Esophagus muscularis mucosa (tissue), 4 donors: ENCODE results near the gene KYNU. TPM values are rescaled to one million over a fixed set of nuclear protein-coding genes. Genes with fewer than 3 reads are reported as not detected.

Experiments
- DNase-seq: peaks from one replicate; pipeline ENCODE4 v3.0.0-alpha.2; 2017; ENCODE audit errors: extremely low spot score
- H3K27ac ChIP-seq, 4 donors: fragments of 200-600 bp; sonication (generic); replicated peaks in 1 of 4; 1 replicate in 3 of 4; 2 replicates in 1 of 4; pipeline ENCODE4 v1.5.1; 2016 to 2019; ENCODE audit warnings: mild to moderate bottlenecking in 1 of 4
- H3K27me3 ChIP-seq, 4 donors: fragments of 200-600 bp; sonication (generic); one replicate each; pipeline versions ENCODE4 v1.5.1 to v1.6.0; 2016 to 2019
- H3K36me3 ChIP-seq, 4 donors: fragments of 200-600 bp; sonication (generic); one replicate each; pipeline ENCODE4 v1.5.1; 2016 to 2019
- H3K4me1 ChIP-seq, 4 donors: fragments of 200-600 bp; sonication (generic); one replicate each; pipeline ENCODE4 v1.5.1; 2016 to 2019
- H3K4me3 ChIP-seq, 4 donors: fragments of 200-600 bp; sonication (generic); 1 replicate in 2 of 4; 2 replicates in 2 of 4; pipeline ENCODE4 v1.5.1; 2016 to 2019; ENCODE audit warnings: mild to moderate bottlenecking in 4 of 4, moderate library complexity in 1 of 4
- H3K9me3 ChIP-seq, 4 donors: fragments of 200-600 bp; sonication (generic); 1 replicate in 3 of 4; 2 replicates in 1 of 4; pipeline ENCODE4 v1.5.1; 2016 to 2019
- CTCF ChIP-seq, 3 experiments: fragments of 200-600 bp in 2 of 3; fragments of 450-650 bp in 1 of 3; sonication (generic) in 2 of 3; IDR thresholded peaks; one replicate each; pipeline ENCODE4 v1.5.1; 2017 to 2019; ENCODE audit warnings: antibody characterized with exemption in 3 of 3, mild to moderate bottlenecking in 2 of 3, moderate library complexity in 1 of 3
- EP300 ChIP-seq: sonication (generic); formaldehyde crosslinking; IDR thresholded peaks from one replicate; pipeline ENCODE4 v1.6.1; 2017; ENCODE audit warnings: antibody characterized with exemption
- POLR2A ChIP-seq: fragments of 450-650 bp; IDR thresholded peaks from one replicate; pipeline ENCODE4 v1.6.1; 2017; ENCODE audit warnings: antibody characterized with exemption, moderate library complexity, mild to moderate bottlenecking, low read depth
- POLR2AphosphoS5 ChIP-seq, 2 donors: sonication (generic); formaldehyde crosslinking; IDR thresholded peaks; one replicate each; pipeline ENCODE4 v1.6.1; 2017; ENCODE audit warnings: antibody characterized with exemption in 2 of 2
- WGBS: methylation state at CpG from one replicate; pipeline ENCODE4 v1.1.5; 2018; 5-methylcytosine and 5-hydroxymethylcytosine counted together
- intact Hi-C: fragments of 100-400 bp; cut with DNase I; formaldehyde crosslinking; loops from one replicate; pipeline ENCODE4 v1.15.1; 2023
- total RNA-seq, 4 donors: library from RNA; depleted of rRNA; stranded (reverse); fragments of >200 nt; gene quantifications; one replicate each; pipeline versions ENCODE4 v1.1.0 to v1.2.1, GENCODE V29; 2016

Gene KYNU
- total RNA-seq, 4 donors from 2014 or later: 1.2 to 9.4 (median 3.9) TPM

GRCh38 chr2:143078104-143078503 is 200.6 kb downstream of the KYNU start:
- intact Hi-C loops: no loop called here
- no peaks in the 10 kb centered on the region for H3K36me3 ChIP-seq
- no peaks in the 10 kb centered on the region for H3K4me1 ChIP-seq
- H3K9me3 ChIP-seq: peaks cover 0 to 3% (median 0%) of the 10 kb centered on the region in 4 donors
- H3K27ac ChIP-seq: no peak overlapping the region
- no peak overlapping the region for H3K4me3 ChIP-seq
- TF ChIP-seq POLR2AphosphoS5 (IDR thresholded peaks at IDR 0.05): no peak
- TF ChIP-seq CTCF (IDR thresholded peaks at IDR 0.05): no peak
- no peak for TF ChIP-seq EP300
- no peak for TF ChIP-seq POLR2A
- H3K27me3 ChIP-seq: no peaks in the 10 kb centered on the region
- no peak for DNase-seq

GRCh38 chr2:143081616-143082015 is 204.2 kb downstream of the KYNU start:
- no peak overlapping the region for H3K27ac ChIP-seq
- H3K36me3 ChIP-seq: no peaks in the 10 kb centered on the region
- H3K4me1 ChIP-seq: no peaks in the 10 kb centered on the region
- WGBS: 85% methylated on average over 1 of the region's 1 CpG
- H3K27me3 ChIP-seq: no peaks in the 10 kb centered on the region
- no peak for DNase-seq
- no peaks in the 10 kb centered on the region for H3K9me3 ChIP-seq
- H3K4me3 ChIP-seq: no peak overlapping the region
- TF ChIP-seq POLR2A: no peak
- no peak for TF ChIP-seq CTCF (IDR thresholded peaks at IDR 0.05)
- TF ChIP-seq EP300: no peak
- TF ChIP-seq POLR2AphosphoS5 (IDR thresholded peaks at IDR 0.05): no peak
- intact Hi-C loops: no loop called here

GRCh38 chr2:143083636-143084035 is 206.2 kb downstream of the KYNU start:
- no peak overlapping the region for H3K4me3 ChIP-seq
- TF ChIP-seq EP300 (no peak), CTCF (IDR thresholded peaks at IDR 0.05) (no peak), POLR2AphosphoS5 (IDR thresholded peaks at IDR 0.05) (no peak), POLR2A (no peak)
- no peaks in the 10 kb centered on the region for H3K9me3 ChIP-seq
- H3K36me3 ChIP-seq: no peaks in the 10 kb centered on the region
- WGBS: 61% methylated on average over 2 of the region's 2 CpGs
- no peaks in the 10 kb centered on the region for H3K27me3 ChIP-seq
- DNase-seq: no peak
- no peaks in the 10 kb centered on the region for H3K4me1 ChIP-seq
- no peak overlapping the region for H3K27ac ChIP-seq
- intact Hi-C loops: no loop called here

GRCh38 chr2:143084462-143084861 is 207.0 kb downstream of the KYNU start:
- TF ChIP-seq CTCF (IDR thresholded peaks at IDR 0.05): no peak
- no peak for TF ChIP-seq POLR2A
- TF ChIP-seq EP300: no peak
- TF ChIP-seq POLR2AphosphoS5 (IDR thresholded peaks at IDR 0.05): no peak

GRCh38 chr2:143085125-143085784 is 207.8 kb downstream of the KYNU start:
- Histone ChIP-seq H3K27me3 (no peaks in the 10 kb centered on the region), H3K36me3 (no peaks in the 10 kb centered on the region), H3K27ac (no peak overlapping the region), H3K9me3 (no peaks in the 10 kb centered on the region), H3K4me1 (no peaks in the 10 kb centered on the region), H3K4me3 (no peak overlapping the region)
- WGBS: 100% methylated on average over 1 of the region's 1 CpG
- TF ChIP-seq CTCF (IDR thresholded peaks at IDR 0.05) (no peak), POLR2AphosphoS5 (IDR thresholded peaks at IDR 0.05) (no peak)
- intact Hi-C loops: no loop called here
- no peak for DNase-seq

More at GRCh38 chr2:143084462-143084861, 207.0 kb downstream of the KYNU start:
- WGBS: 82% methylated on average over 2 of the region's 2 CpGs
- intact Hi-C loops: no loop called here
- H3K27ac ChIP-seq: no peak overlapping the region
- no peaks in the 10 kb centered on the region for H3K36me3 ChIP-seq
- H3K27me3 ChIP-seq: no peaks in the 10 kb centered on the region
- H3K4me3 ChIP-seq: no peak overlapping the region
- no peaks in the 10 kb centered on the region for H3K4me1 ChIP-seq
- no peak for DNase-seq
- H3K9me3 ChIP-seq: no peaks in the 10 kb centered on the region
